ENCODE measurements around the gene GIGYF2.
A peak's percentile ranks its signal among the peaks of the same experiment; 100 is the strongest.

GIGYF2 gene

GRCh38 chr2:232771870-232772269 lies 74.7 kb downstream of the GIGYF2 start:
- no peak for DNase-seq

GRCh38 chr2:232772531-232772930 lies 75.4 kb downstream of the GIGYF2 start:
- DNase-seq, result no peak

GRCh38 chr2:232773815-232774214 lies 76.7 kb downstream of the GIGYF2 start:
- no peak for DNase-seq

- DNase-seq, result no peak
Measured at GRCh38 chr2:232776435-232776834, 79.3 kb downstream of the GIGYF2 start, which contains the start of gene KCNJ13. TSS of gene KCNJ13 (minus strand) at chr2:232776565. CDS start at chr2:232771362, 5,203 bp downstream.

- no peak for DNase-seq
Measured at GRCh38 chr2:232777276-232777675, 80.1 kb downstream of the GIGYF2 start.

- no peak for DNase-seq
Measured at GRCh38 chr2:232779465-232779864, 82.3 kb downstream of the GIGYF2 start.

- no peak for DNase-seq
Measured at GRCh38 chr2:232779934-232780333, 82.8 kb downstream of the GIGYF2 start.

- DNase-seq, result peak; percentile 3
Measured at GRCh38 chr2:232781765-232782164, 84.6 kb downstream of the GIGYF2 start.

GRCh38 chr2:232783278-232783677 lies 86.1 kb downstream of the GIGYF2 start:
- no peak for DNase-seq

- no peak for DNase-seq
Measured at GRCh38 chr2:232787806-232788205, 90.7 kb downstream of the GIGYF2 start.

- no peak for DNase-seq
Measured at GRCh38 chr2:232789082-232789481, 92.0 kb downstream of the GIGYF2 start.

GRCh38 chr2:232791518-232791917 lies 94.4 kb downstream of the GIGYF2 start:
- DNase-seq, result no peak

- no peak for DNase-seq
Measured at GRCh38 chr2:232793271-232793670, 96.1 kb downstream of the GIGYF2 start.

GRCh38 chr2:232794981-232795380 lies 97.8 kb downstream of the GIGYF2 start:
- DNase-seq, result no peak

- DNase-seq, result no peak
Measured at GRCh38 chr2:232795920-232796319, 98.8 kb downstream of the GIGYF2 start.

- DNase-seq, result no peak
Measured at GRCh38 chr2:232798187-232798586, 101.1 kb downstream of the GIGYF2 start.

GRCh38 chr2:232800166-232800565 lies 103.0 kb downstream of the GIGYF2 start:
- no peak for DNase-seq

GRCh38 chr2:232802091-232802490 lies 105.0 kb downstream of the GIGYF2 start:
- DNase-seq, result no peak

- no peak for DNase-seq
Measured at GRCh38 chr2:232809349-232810124, 112.4 kb downstream of the GIGYF2 start.

- no peak for DNase-seq
Measured at GRCh38 chr2:232810444-232810843, 113.3 kb downstream of the GIGYF2 start.

GRCh38 chr2:232815569-232815968 lies 118.4 kb downstream of the GIGYF2 start:
- DNase-seq, result no peak

GRCh38 chr2:232816657-232817056 lies 119.5 kb downstream of the GIGYF2 start:
- DNase-seq, result peak; percentile 13

- DNase-seq, result no peak
Measured at GRCh38 chr2:232817756-232818155, 120.6 kb downstream of the GIGYF2 start.

GRCh38 chr2:232829988-232830387 lies 132.9 kb downstream of the GIGYF2 start:
- no peak for DNase-seq

- DNase-seq, result no peak
Measured at GRCh38 chr2:232831496-232831895, 134.4 kb downstream of the GIGYF2 start.

Measured in DMS53 (cell line).